GM21381 (cell line): ENCODE data around the gene RASAL2.
"Not testable (repeated sequence)": the region's sequence is repeated elsewhere in the genome, so short reads cannot be mapped to it uniquely, and the experiment has no call there.

ENCODE experiments used
- ATAC-seq: cut with Tn5 transposase; IDR thresholded peaks from one replicate; pipeline ENCODE4 v1.9.1; 2021; ENCODE audit warnings: mild to moderate bottlenecking, moderate library complexity; ENCODE audit not compliant: unreplicated experiment

The RASAL2 gene

DNA sequence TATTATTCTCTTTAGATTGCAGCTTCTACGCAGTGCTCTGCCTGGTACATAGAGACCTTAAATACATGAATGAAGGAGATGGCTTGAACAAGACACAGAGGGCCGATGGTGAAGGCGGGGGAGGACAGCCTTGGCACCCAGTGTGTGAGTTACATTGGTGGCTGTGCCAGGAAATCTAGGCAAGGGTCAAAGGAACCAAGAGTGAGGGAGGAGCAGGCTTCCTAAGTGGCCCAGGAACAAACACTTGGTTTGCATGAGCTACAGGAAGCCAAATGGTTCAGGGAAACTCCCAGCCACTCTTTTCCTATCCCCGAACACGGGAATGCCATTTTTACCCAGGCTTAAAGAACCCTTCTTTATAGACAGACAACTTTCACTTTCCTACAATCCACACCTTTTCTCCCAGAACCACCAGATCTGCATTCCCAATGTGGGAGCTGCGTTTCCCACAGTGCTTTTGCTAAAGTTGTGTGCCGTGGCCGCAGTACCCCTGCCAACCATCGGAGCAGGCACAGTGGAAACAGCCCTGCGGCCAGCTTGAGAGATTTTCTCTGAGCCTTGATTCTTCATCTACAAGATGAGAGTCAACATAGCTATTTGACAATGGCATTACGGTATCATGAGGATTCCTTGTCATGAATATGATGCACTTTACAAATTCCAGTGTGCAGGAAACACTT is 406.3 kb downstream of the RASAL2 start:
- no peak for ATAC-seq

DNA sequence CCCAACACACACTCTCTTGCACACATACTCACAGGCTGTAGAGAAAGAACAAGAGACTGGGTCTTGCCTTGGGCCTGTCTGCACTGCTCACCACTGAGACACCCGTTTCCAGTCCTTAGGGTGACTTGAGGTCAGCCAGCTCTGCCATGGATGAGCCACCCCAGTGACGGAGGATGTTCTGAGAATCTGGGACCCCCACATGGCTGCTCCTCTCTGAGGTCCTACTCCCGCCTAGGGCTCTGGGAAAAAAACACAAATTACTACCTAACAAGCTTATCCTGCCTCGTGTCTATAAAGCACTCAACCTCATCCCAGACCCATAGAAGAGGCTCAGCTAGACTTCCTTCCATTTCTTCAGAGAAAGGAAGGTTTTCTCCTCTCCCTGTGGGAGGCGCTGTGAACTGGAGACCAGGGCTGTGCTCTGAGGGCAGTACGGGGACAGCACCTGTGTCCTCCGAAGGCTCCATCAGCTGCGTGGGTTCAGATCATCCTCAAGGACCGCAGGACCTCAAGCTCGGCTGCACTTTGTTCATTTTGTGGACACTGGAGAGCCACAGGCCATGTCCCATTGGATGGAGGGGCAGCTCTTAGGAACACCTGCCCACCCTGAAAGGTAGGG is 407.1 kb downstream of the RASAL2 start:
- ATAC-seq, result no peak

DNA sequence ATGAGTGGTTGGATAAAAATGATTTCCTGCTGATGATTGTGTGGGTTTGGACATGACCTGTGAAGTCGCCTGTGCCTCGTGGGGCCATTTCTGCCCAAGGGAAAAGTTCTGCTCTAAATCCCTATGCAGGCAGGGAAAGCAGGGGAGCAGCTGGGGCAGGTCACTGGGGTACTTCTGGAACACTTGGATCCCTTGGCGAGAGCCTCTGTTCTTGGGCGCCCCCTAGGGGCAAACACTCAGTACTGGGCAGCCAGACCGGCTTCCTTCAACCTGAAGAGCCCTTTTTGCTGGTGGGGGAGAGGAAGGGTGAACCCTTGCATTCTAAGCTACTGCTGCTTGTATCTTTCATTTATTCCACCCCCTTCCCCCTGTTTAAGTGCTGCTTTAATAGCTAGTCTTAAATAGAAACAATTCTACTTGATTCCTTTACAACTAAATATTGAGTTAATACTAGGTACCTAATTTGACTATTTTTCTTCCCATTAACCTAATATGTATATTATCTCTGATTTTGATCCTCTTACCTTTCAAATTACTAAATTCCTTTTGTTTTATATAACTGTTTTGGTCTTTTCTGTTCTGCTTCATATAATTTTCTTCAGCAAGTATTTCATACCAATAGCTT is 407.9 kb downstream of the RASAL2 start:
- peak; percentile 77 for ATAC-seq

DNA sequence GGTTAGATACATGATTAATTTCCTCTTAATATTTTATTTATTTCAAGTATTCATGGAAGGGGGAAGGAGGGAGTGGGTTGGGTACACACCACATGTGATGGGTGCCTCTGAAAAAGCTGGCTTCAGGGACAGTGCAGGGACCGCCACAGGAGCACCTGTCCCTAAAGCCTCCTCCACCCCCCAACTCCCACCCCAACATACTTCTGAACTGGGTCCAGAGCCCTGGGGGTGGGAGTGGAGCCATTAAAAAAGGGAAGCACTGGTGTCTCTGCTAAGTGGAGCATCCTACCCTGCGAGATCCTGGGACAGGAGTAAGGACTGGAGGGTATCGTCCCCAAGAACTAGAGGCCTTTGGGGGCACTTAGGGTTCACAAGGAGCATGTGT is 408.4 kb downstream of the RASAL2 start:
- ATAC-seq, result no peak

DNA sequence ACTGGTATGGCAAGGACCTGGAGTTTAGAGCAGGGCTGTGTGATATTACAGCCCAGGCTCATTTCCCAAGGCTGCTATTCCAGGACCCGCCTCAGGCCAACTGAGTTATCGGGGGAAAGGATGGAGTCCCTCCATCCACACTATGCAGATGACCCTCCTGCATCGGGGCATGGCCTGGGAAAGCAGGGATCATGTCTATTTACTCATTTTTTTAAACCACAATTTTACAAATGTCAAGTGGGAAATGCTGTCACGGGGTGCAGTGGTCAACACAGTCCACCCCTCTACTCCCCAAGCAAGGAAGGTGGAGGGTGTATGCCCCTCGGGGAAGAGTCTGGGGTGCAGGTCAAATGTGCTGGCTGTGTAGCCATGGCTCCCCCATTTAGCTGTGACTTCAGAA is 409.0 kb downstream of the RASAL2 start:
- no peak for ATAC-seq

DNA sequence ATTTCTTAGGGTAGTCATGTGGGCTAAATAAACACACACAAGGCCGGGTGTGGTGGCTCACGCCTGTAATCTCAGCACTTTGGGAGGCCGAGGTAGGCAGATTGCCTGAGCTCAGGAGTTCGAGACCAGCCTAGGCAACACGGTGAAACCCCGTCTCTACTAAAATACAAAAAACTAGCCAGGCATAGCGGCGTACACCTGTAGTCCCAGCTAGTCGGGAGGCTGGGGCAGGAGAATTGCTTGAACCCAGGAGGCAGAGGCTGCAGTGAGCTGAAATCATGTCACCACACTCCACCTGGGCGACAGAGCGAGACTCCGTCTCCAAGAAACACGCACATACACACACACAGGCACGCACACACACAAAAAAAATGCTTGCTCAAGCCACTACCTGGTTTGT is 409.4 kb downstream of the RASAL2 start:
- not testable (repeated sequence) for ATAC-seq

DNA sequence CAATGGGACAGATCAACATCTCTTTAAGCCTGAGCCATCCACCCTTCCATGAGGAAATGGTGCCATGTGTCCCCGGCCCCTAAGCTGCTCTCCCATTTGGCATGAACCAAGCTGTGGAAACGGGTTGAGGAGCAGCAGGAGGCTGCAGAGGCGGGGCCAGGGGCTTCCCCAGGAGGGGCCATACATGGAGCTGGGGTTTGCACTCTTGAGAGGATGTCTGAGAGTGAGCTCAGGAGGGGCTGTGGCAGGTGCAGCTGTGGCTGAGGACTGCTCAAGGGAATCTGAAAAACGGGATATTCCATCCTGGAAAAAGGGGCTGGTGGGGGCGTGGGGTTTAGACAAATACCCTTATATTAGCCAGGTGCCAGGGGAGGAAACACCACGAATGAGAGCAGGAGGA is 409.9 kb downstream of the RASAL2 start:
- ATAC-seq, result no peak

DNA sequence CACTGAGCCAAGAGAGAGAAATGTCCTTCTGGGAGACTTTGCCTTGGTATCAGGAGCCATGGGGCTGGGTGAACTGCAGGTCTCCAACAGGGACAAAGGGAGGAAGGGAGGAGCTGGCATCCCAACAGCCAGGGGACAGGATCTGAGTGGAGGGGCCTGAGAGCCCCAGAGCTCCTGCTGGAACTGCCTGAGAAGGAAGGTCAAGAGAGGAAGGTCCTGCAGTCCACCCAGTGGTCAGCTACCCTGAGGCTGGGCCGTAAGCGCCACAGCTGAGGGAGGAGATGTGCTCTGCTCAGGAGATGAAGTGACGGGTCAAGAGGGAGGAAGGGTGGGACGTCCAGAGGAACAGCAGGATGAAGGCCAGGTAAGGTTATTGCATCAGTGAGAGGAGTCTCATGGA is 410.4 kb downstream of the RASAL2 start:
- ATAC-seq, result no peak

DNA sequence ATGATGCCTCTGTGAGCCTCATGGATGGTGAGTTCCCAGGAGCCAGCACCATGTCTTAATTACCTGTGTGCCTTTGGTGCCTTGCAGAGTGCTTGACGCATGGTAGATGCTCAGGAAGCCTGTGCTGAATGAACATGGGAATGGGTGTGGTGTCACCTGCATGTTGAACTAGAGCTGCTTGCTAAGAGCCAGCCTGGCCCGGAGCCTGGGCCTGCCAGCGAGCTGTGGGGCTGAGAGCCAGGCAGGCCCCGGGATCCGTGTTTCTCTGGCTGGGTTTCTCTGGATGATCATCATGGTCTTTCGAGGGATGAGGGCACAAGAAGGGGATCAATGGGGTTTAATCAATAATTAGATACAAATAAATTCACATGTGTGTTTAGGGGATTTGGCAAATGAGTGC is 412.3 kb downstream of the RASAL2 start:
- ATAC-seq, result no peak

DNA sequence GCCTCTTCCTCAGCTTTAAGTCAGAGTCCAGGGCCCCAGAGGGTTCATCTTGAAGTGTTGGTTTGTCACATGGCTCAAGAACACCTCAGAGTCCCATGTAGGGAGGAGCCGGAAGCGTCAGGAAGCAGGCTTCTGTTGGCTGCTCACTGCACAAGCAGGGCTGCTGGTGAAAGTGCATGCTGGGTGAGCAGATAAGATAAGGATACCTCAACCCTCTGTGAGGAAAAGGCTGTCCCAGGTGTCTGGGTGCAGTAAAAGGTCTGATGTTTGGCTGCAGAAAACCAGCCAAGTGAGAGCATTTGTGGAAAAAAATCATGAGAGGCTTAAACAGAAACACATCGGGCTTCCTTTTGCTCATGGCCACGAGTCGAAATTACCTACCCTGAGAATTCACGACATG is 412.8 kb downstream of the RASAL2 start:
- ATAC-seq, result no peak

DNA sequence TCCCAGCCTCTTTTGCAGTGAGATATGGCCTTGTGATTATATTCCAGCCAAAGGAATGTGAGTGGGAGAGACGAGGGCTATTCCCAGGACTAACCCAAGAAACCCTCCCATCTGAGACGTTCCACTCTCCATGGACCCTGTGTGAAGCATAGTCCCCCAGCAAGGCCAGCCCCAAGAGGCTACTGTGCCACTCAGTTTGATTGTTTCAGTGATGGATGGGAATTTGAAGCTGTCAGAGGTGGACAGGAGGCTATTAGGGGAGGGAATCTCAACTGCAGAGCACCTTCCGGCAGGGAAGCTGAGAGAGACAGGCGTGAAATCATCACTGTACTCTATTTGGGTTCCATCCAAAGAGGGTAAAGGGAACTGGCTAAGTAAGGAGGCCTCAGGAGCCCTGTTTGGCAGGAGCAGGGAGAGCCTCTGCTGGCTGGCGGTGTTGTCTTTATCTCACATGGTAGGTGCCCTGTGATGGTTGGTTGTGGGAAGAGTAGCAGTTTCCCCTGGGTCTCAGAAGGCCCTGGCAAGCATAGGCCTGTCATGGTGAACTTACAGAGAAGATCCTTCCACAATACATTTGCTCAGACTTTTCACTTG is 415.6 kb downstream of the RASAL2 start:
- no peak for ATAC-seq

DNA sequence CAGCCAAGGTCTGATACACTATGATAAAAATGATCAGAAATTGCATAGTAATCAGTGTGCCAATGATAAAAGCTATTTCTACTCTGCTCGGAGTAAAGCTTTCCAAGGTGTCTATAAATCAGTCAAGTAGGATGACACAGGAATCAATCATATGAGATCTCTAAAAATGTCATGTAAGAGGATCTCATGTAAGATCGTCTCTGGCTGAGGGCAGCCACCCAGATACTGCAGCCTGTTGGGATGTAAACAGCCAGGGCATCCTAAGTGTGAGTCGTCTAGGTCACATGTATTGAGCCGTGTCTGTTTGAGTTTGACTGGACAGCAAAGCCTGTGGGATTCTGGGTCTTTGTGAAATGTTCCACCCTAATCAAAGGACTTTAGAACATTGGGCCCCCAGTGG is 416.3 kb downstream of the RASAL2 start:
- no peak for ATAC-seq

DNA sequence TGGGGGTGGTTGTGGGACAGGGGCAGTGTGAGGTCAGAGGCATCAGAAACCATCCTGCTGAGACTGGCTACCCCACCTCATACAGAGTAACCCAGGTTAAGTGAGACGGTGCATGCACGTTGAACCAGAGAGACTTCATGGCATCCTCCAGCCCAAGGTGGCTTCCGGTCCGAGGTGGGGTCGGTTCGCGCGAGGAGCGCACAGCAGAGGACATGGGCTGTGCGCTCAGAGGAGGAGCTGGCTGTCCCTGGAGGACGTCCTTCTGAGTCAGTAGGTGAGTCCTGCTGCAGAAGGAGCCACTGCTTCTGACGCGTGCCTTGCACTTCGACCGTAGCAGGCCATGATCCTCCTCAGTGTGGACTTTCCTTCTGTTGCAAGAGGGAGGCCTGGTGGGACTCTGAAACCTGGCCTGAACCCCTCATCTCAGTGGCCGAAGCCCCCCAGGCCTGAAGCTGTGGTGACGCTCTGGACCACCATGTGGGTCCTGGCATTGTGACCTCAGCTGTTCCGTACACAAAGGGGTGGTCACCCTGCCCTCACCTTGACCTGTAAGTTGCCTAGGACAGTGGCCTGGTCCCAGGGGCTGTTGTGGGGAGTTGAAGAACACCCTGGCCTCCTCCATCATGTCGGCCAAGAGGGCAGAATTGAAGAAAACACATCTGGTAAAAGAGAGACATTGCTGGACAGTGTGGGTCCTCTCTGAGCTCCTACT is 418.8 kb downstream of the RASAL2 start, which contains the start of gene TEX35:
TEX35 (plus strand) TSS at position 544 of the 712 bp plus-strand sequence; CDS start at position 624, 80 bp downstream.
- no peak for ATAC-seq

DNA sequence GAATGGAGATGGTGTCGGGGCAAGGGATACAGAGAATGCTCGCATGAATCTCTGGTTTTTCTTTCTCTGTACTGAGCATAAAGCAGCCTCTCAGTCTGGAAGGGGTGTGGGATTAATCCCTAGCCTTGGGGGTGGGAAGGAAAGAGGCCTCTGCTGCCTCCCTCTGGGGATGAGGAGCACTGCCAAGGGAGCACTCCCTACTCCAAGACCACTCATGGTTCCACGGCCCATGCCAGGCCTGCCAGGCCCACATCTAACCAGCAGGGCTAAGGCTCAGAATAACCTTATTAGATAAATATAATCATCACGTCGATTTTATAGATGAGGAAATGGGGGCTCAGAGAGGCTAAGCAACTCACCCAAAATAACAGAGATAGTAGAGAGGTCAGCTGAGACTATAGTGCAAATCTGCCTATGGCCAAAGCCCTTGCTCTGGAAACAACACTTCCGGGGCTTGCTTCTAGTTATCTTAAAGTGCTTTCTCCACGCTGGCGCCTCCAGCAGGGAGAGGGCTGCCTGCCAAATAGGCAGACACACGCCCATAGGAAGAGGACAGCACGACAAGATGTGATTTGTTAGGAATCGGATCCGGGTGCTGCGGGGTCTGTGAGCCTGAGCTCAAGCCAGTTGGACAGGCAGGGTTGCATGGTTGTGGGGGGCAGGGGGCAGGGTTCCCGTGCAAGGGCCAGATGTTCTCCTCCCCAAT is 419.5 kb downstream of the RASAL2 start:
- no peak for ATAC-seq

DNA sequence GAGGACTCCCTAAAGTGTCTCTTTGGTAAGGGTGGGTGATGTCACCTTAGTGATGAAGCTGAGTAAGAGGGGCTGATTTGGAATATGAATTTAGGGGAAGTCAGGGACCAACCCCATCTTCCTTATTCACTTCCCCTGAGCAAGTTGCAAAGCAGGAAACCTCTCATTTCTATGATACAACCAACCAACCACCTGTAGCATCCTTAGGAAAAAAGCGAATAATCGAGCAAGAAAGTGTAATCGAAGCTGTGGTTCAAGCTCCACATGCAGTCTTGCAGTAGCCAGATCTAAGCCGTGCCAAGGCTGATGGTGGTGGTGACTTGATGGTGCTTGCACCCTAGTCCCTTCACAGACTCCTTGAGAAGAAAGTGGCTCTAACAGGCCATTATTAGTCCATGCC is 422.2 kb downstream of the RASAL2 start:
- no peak for ATAC-seq

DNA sequence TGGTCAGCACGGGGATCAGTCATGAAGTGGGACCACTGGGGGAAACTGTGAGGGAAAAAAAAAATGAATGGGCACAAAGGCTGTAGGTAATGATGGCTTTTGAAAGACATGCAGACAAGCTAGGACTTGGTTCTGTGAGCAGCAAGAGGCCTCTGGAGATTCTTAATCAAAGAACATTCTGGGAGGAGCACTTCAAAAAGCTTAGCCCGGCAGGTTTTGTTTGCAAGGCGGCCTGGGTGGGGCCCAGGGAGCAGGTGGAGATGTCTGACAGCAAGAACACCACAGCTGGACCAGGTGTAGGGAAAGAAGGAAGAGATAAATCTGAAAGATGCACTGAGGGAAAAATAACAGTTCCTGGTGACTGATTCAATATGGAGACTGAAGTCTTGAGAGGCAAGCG is 425.0 kb downstream of the RASAL2 start:
- ATAC-seq, result no peak

DNA sequence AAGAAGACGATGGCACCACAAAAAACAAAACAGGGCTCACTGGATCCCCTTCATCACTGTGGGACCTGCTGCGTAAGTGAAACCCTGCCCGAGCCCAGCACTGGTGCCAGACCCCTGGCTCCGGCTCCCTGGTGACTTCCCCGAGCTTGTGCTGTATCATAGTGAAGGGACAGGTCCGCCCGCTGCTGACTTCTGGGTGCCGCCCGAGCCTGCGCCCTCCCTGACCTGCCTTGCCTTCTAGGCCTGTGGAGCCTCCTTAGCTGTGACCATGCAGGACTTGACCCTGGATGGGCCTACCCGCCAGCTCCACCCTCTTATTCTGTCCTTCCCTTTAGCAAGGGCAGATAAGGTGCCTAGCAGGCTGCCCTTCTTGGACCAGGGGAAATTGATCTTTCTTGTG is 426.9 kb downstream of the RASAL2 start:
- ATAC-seq, result no peak

DNA sequence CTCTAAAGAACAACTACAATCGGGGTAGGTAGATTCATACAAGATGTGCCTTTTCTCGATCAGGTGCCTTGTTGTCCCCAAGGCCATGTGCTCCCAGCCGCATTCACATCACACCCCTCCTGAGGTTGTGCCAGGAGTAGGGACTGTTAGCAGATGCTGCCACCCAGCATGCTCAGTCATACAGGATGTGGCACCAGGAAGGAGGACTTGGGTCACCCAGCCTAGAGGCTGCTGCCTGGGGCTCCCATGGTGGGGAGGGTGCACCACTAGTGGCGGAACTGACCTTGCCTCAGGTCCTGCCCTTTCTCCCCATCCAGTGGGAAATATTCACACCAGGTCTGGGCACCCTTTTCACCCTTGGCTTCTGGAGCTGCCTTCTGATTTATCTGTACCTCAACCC is 427.3 kb downstream of the RASAL2 start:
- ATAC-seq, result no peak

DNA sequence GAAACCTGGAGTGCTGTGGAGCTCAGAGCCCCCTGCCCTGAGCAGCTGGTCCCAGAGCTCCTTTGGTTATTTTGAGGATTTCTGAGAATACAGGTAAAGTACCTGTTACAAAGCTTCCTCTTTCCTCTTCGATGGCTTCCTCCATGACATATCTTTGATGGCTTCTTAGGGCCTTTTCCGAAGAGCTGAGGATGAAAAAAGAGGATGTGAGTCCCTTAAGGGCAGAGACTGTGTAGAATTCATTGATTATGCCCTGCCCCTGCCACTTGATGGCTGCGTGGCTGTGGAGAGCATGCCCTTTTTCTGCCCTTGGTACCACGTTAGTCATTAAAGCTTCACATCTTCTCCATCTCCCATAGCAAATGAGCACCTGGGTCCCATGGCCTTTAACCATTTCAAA is 433.2 kb downstream of the RASAL2 start:
- ATAC-seq, result no peak

DNA sequence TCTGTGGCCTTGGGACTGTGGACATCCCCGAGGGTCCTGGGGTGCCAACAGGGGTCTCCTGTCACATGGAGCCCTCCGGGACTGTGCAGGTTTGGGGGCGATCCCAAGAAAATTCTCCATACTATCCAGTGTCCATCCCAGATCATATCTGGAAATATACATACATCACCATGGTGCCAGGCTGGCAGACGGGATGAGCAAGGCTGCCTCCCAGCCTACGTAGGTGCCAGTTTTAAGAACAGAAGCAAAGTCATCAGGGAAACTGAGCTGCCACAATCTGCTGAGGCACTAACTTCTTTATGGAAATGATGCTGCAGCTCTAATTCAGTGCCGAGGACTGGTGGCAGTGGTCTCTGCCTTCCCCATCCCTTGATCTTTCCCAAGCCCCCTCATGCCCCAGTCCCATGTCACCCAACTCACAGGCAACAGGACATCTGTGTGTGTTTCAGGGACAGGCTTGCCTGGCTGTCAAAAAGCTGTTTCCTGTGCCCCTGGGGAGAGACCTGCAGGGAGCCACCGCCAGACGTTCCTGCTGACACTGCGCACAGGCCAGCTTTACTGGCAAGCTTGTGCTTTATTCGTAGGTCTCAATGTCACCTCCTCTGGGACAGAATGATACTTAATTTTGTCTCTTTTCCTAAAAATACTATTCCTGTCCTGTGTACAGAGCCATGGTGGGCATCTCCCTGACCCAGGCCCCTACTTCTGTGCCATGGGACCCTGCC is 434.5 kb downstream of the RASAL2 start:
- no peak for ATAC-seq
